Suppressor macrophage (primary cell): Measurements from ENCODE around the gene TERT.

Experiments used
- DNase-seq, 4 experiments: peaks; one replicate each; pipeline ENCODE4 v3.0.0-alpha.2; 2020 to 2022

TERT gene

DNA sequence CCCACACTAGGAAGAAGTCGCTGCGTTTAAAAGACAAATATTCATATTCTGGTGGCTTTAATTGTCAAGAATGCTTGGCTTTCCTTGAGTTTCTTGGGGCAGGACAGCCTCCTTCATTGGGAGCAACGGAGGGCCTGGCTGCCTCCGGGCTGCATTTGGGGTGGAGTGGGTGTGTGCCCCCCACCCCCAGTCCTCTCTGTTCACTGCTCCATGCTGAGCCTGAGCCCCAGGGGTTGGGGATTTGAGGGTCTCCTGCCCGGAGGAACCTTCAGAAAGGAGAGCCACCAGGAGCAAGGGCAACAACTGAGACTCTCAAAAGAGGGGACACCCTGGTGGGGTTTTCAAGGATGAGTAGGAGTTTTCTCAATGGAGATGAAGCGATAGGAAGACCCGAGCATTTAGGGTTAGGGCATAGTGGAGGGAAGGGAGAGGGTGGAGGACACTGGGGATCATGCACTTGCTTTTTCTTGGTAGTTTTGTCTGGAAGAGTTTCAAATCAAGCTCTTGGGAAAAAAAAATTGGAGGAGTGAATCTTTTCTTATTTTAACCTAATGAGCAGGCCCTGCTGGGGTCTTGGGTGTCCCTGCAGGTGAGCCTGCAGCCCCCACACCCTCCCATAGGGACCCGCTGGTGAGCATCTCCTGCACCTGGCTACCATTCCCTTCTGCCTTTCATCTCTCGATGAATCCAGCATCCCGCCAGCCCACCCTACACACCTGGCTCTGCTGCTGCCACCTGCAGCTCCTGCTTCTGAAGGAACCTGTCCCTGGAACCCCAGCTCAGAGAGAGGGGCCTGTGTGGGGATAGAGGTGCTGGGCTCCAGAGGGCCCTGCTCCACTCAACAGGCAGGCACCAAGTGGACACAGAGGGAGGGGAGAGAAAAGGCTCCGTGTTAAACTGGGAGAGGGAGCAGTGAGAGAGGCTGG lies 89.3 kb downstream of the TERT start:
- DNase-seq: no peak

GRCh38 chr5:1204693-1205242 lies 90.1 kb downstream of the TERT start:
- peak; percentile 15 to 63 (median 46) for DNase-seq

GRCh38 chr5:1203968-1204692 lies 90.7 kb downstream of the TERT start:
- no peak for DNase-seq

DNA sequence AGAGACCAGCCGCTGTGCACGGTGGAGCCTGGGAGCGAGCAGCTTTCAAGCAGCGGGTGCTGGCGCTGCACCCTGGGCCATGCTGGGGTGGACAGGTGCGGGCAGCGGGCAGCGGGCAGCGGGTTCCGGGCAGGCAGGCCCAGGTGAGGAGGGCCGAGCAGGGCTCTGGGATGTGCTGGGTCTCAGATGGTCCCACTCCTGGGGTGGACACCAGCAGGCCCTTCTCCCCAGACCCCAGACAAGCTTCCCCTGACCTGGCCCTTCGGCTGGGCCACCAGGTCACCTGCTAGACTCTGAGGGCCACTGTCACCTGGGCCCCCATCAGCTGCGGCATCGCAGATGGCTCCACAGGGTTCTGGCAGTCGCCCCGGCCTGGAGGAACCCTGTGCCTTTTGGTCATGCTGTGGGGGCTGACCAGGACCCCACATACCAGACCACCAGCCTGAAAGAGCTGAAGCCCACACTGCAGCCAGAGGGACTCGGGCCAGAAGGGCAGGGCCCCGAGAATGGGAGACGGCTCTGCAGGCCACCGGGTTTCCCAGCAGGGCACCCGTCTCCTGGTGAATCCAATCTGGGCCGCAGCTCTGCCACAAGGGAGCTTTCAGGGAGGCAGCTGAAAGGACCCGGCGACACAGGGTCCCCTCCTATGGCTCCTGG lies 91.4 kb downstream of the TERT start:
- DNase-seq: no peak
